ENCODE results near the gene SLC2A8. TPM values are rescaled to one million over a fixed set of nuclear protein-coding genes. Genes with fewer than 3 reads are reported as not detected.

Gene SLC2A8
- total RNA-seq, 1 donor from 2014 or later = 18.5 TPM

GRCh38 chr9:127403507-127404192, 6.7 kb downstream of the SLC2A8 start:
- Histone ChIP-seq H3K4me1 (peaks cover 4% of the 10 kb centered on the region), H3K27ac (no peak overlapping the region), H3K36me3 (peaks cover 43% of the 10 kb centered on the region), H3K27me3 (ENCODE audit: low read depth) (no peaks in the 10 kb centered on the region), H3K9me3 (no peaks in the 10 kb centered on the region), H3K4me3 (no peak overlapping the region)
- ATAC-seq = no peak
- DNase-seq = no peak
- TF ChIP-seq CTCF (IDR thresholded peaks at IDR 0.05) = no peak
- intact Hi-C loops (cut with DNase I) = no loop called here

GRCh38 chr9:127404631-127405030, 7.7 kb downstream of the SLC2A8 start:
- no peak overlapping the region for H3K27ac ChIP-seq
- H3K36me3 ChIP-seq = peaks cover 43% of the 10 kb centered on the region
- H3K27me3 ChIP-seq (ENCODE audit: low read depth) = no peaks in the 10 kb centered on the region
- ATAC-seq = no peak
- TF ChIP-seq CTCF (IDR thresholded peaks at IDR 0.05) = no peak
- no peak for DNase-seq
- intact Hi-C loops (cut with DNase I) = no loop called here
- no peaks in the 10 kb centered on the region for H3K9me3 ChIP-seq
- H3K4me1 ChIP-seq = no peaks in the 10 kb centered on the region
- H3K4me3 ChIP-seq = no peak overlapping the region

- peaks cover 39% of the 10 kb centered on the region for H3K36me3 ChIP-seq
- no peak for TF ChIP-seq CTCF (IDR thresholded peaks at IDR 0.05)
Observed at GRCh38 chr9:127405344-127406125, 8.6 kb downstream of the SLC2A8 start.

DNA sequence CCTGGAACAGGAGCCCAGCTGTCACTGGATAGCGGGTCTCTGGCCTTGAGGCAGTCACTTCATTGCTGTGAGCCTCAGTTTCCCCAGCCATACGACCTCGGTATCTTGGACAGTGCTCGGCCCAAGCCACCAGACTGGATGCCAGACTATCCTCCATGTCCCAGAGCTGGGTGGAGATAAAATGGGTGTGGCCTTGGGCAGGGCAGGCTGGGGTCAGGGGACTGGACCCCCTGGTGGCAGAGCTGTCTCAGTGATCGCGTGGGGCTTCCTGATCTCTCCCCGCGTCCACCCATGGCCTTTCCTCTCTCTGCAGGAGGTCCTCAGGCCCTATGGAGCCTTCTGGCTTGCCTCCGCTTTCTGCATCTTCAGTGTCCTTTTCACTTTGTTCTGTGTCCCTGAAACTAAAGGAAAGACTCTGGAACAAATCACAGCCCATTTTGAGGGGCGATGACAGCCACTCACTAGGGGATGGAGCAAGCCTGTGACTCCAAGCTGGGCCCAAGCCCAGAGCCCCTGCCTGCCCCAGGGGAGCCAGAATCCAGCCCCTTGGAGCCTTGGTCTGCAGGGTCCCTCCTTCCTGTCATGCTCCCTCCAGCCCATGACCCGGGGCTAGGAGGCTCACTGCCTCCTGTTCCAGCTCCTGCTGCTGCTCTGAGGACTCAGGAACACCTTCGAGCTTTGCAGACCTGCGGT, 10.0 kb downstream of the SLC2A8 start:
- Histone ChIP-seq H3K36me3 (peaks cover 29% of the 10 kb centered on the region), H3K27me3 (ENCODE audit: low read depth) (no peaks in the 10 kb centered on the region), H3K9me3 (no peaks in the 10 kb centered on the region), H3K4me3 (no peak overlapping the region), H3K27ac (no peak overlapping the region), H3K4me1 (no peaks in the 10 kb centered on the region)
- intact Hi-C loops (cut with DNase I) = no loop called here
- no peak for DNase-seq
- no peak for TF ChIP-seq CTCF (IDR thresholded peaks at IDR 0.05)
- peak in 1 of 2 donors; percentile 30 for ATAC-seq

More at GRCh38 chr9:127405344-127406125, 8.6 kb downstream of the SLC2A8 start:
- DNase-seq (no peak), ATAC-seq (no peak)
- no peak overlapping the region for H3K27ac ChIP-seq
- H3K4me1 ChIP-seq = no peaks in the 10 kb centered on the region
- no peak overlapping the region for H3K4me3 ChIP-seq
- H3K9me3 ChIP-seq = no peaks in the 10 kb centered on the region
- no peaks in the 10 kb centered on the region for H3K27me3 ChIP-seq (ENCODE audit: low read depth)
- intact Hi-C loops (cut with DNase I) = no loop called here

DNA sequence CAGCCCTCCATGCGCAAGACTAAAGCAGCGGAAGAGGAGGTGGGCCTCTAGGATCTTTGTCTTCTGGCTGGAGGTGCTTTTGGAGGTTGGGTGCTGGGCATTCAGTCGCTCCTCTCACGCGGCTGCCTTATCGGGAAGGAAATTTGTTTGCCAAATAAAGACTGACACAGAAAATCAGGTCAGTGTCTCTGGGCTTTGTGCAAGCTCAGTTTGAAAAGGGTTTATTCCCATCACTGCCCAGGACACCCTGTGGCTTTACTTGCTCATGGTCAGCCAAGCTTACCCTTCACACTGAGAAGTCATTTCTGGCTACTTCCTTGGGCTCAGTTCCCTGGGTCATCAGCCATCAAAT, 10.5 kb downstream of the SLC2A8 start:
- Histone ChIP-seq H3K9me3 (no peaks in the 10 kb centered on the region), H3K36me3 (peaks cover 29% of the 10 kb centered on the region), H3K4me1 (no peaks in the 10 kb centered on the region), H3K27me3 (ENCODE audit: low read depth) (no peaks in the 10 kb centered on the region), H3K4me3 (no peak overlapping the region), H3K27ac (no peak overlapping the region)
- ATAC-seq (no peak), DNase-seq (no peak)
- intact Hi-C loops (cut with DNase I) = no loop called here
- no peak for TF ChIP-seq CTCF (IDR thresholded peaks at IDR 0.05)

Data from lower lobe of right lung (tissue), 2 donors.